H1 (cell line): ENCODE measurements around the gene PTPN5.
A peak's percentile ranks its signal among the peaks of the same experiment; 100 is the strongest.

Source experiments
- KDM1A ChIP-seq: fragments of 200-600, 300-600 bp; sonication (generic); IDR thresholded peaks from 2 replicates; pipeline ENCODE4 v1.7.1; 2016; ENCODE audit warnings: mild to moderate bottlenecking, low read length, borderline replicate concordance
- POLR2A ChIP-seq, 2 experiments: IDR thresholded peaks; 1 replicate in 1 of 2; 2 replicates in 1 of 2; pipeline ENCODE4 v1.6.1; 2011; ENCODE audit warnings: low read depth in 2 of 2, low read length in 2 of 2, mild to moderate bottlenecking in 2 of 2; ENCODE audit errors: control extremely low read depth in 1 of 2
- POLR2AphosphoS5 ChIP-seq: IDR thresholded peaks from 2 replicates; pipeline ENCODE4 v1.6.1; 2011; ENCODE audit warnings: low read depth, low read length
- SP2 ChIP-seq: IDR thresholded peaks from 2 replicates; pipeline ENCODE4 v1.6.1; 2012; ENCODE audit warnings: mild to moderate bottlenecking, low read length, inconsistent platforms
- SRF ChIP-seq: IDR thresholded peaks from 2 replicates; pipeline ENCODE4 v1.6.1; 2011; ENCODE audit warnings: mild to moderate bottlenecking, low read depth, low read length, moderate library complexity
- TEAD4 ChIP-seq: IDR thresholded peaks from 2 replicates; pipeline ENCODE4 v1.6.1; 2012; ENCODE audit warnings: low read depth, low read length, inconsistent platforms, mixed read lengths
- USF2 ChIP-seq: IDR thresholded peaks from 2 replicates; pipeline ENCODE4 v1.6.1; 2011; ENCODE audit warnings: low read length, improper control_type of control experiment

GRCh38 chr11:18720808-18721560 lies 70.6 kb downstream of the PTPN5 start:
- no peak for TF ChIP-seq USF2
- TF ChIP-seq KDM1A: no peak
- TF ChIP-seq TEAD4: no peak
- no peak for TF ChIP-seq SRF
- peak in 1 of 2 experiments; percentile 56; a peak in 1 of 3 replicates for TF ChIP-seq POLR2A (IDR thresholded peaks at IDR 0.05; ENCODE audit: control extremely low read depth in 1 of 2, low read depth in 2 of 2, low read length in 2 of 2)
- no peak for TF ChIP-seq SP2
- peak; percentile 53 for TF ChIP-seq POLR2AphosphoS5
